HG03342 (cell line): ENCODE data around the gene EXOSC10.
"Not testable (repeated sequence)": the region's sequence is repeated elsewhere in the genome, so short reads cannot be mapped to it uniquely, and the experiment has no call there.

Experiments used
- ATAC-seq: cut with Tn5 transposase; IDR thresholded peaks from one replicate; pipeline ENCODE4 v1.9.1; 2021; ENCODE audit warnings: mild to moderate bottlenecking, moderate library complexity; ENCODE audit not compliant: unreplicated experiment

Gene EXOSC10

DNA sequence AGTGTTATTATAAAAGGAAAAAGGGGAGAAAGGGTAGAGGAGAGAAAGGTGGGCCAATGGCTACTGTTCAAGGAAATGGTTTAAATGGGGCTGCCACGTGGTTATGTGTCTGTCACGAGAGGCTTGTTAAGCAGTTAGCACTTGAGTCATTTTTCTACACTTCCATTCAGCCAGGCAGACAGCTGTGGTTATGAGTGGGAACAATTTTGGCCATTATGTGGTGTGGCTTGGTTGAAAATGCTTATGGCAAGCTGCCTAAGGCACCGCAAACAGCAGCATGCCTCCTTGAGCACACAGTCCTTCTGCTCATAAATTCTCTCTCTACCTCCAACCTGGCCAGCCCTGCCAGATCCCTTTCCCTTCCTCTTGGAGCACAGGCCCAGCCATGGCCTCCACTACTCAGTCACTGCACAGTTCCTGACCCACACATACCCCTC lies 36.7 kb downstream of the EXOSC10 start:
- no peak for ATAC-seq

- ATAC-seq, result no peak
These were observed 37.9 kb downstream of the EXOSC10 start for GRCh38 chr1:11061652-11062365.

DNA sequence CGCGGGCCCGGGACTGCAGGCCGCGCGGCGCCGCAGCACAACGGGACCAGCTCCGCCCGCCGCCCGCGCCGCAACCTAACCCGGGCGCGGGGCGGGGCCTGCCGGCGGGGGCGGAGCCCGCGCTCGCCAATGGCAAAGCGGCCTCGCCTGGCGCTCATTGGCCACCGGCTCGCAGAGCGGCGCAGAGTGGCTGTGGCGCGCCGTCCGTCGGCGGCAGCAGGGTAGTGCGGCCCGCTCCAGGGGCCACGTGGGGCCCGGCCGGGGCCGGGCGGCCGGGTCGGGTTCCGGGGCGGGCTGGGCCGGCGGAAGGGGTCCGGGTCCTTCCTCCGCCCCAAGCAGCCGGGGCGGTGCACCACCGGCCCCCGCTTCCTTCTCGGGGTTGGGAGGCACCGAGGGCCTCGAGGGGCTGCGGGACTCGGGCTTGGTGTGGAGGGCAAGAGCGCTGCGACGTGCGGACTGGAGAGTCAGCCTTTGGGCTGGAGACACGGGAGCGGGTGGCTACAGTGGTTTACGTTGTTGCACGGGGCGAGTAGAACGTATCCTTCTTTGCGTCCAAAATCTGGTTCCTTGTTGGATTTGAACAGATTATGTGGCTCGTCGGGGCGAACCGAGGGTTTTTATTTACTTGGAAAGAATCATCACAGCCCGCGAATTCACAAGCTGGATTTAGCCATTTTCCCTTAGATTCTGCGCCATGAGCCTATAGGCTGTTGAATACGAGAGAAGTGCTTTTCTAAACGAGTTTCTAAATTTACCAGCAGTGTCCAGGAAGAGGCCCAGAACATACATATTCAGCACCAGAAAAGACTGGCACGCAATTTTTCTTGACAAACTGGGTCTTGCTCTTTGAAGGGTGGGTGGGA lies 39.5 kb downstream of the EXOSC10 start, which contains the start of gene SRM:
Gene SRM, minus strand, starts transcription at position 51 of the 863 bp plus-strand sequence. CDS start 75 bp downstream, outside the sequence.
- peak; percentile 90 for ATAC-seq

GRCh38 chr1:11059155-11059967 lies 40.3 kb downstream of the EXOSC10 start:
- ATAC-seq, result peak; percentile 25

- no peak for ATAC-seq
These were observed 41.0 kb downstream of the EXOSC10 start for GRCh38 chr1:11058595-11059154.

GRCh38 chr1:11058026-11058425 lies 41.6 kb downstream of the EXOSC10 start:
- no peak for ATAC-seq

- no peak for ATAC-seq
These were observed 42.2 kb downstream of the EXOSC10 start for GRCh38 chr1:11057477-11057876.

- ATAC-seq, result no peak
These were observed 43.2 kb downstream of the EXOSC10 start for GRCh38 chr1:11056504-11056903.

GRCh38 chr1:11055676-11056075 lies 44.0 kb downstream of the EXOSC10 start:
- ATAC-seq, result no peak

- ATAC-seq, result no peak
These were observed 45.0 kb downstream of the EXOSC10 start for GRCh38 chr1:11054666-11055065.

- ATAC-seq, result no peak
These were observed 45.5 kb downstream of the EXOSC10 start for GRCh38 chr1:11054181-11054580.

DNA sequence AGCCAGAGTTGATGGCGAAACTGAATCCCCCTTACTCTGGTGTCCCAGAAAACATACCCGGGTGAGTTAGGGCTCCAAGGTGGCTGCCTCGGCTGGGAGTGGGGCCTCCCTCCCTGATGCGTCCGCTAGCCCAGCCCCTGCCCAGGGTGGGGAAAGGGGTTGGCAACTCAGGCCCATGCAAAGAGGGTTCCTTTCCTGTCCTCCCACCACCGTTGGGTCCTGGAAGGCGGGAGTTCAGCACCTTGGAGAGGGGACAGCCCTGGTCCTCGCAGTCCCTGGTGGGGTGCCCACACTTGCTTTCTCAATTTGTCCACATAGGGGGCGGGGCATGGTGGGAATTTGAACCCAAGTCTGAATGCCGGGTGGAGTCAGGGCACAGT lies 45.9 kb downstream of the EXOSC10 start:
- ATAC-seq, result no peak

DNA sequence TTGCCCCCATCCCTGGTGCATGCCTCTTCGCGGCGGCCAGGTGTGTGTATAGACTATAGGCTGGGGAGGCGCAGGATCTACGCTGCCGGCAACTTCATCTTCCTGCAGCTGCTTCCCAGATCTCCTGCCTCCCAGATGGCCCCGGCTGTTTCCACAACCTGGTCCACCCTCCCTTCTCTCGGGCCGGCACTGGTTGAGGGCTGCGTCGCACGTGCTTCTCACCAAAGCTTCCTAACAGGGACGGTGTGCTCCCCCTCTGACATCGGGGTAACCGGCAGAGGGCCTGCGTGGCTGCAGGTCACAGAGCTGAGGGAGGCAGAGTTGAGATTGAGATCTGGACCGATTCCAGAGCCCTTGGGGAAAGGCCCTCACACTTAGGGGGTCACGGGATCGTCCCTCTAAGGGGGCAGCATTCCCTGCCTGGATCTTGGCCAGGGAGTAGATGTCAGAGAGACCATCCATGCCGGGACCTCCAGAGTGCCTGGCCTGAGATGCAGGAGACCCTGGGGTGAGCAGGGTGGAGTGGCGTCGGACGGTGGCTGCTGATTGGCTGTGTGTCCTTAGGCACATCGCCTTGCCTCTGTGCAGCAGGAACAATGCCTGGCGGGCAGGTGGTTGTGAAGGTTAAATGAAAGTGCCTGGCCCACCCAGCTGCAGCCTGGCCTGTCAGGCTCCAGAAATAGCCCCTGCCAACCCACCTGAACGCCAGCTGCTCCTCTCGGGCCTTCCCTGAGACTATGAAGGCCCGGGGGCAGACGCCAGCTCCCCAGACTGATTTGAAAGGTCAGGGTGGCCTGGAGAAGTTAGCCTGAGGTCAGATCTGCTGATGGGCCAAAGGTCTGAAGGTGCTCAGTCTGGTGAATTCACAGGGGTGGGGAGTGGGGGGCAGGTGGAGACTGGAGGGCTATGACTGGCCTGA lies 46.6 kb downstream of the EXOSC10 start:
- ATAC-seq, result no peak

- no peak for ATAC-seq
These were observed 47.7 kb downstream of the EXOSC10 start for GRCh38 chr1:11051781-11052511.

- not testable (repeated sequence) for ATAC-seq
These were observed 48.5 kb downstream of the EXOSC10 start for GRCh38 chr1:11051121-11051520.

GRCh38 chr1:11046625-11047365 lies 52.9 kb downstream of the EXOSC10 start, which contains the start of gene MASP2:
MASP2 (minus strand) TSS chr1:11047239; CDS start chr1:11047207, 32 bp downstream.
- no peak for ATAC-seq

DNA sequence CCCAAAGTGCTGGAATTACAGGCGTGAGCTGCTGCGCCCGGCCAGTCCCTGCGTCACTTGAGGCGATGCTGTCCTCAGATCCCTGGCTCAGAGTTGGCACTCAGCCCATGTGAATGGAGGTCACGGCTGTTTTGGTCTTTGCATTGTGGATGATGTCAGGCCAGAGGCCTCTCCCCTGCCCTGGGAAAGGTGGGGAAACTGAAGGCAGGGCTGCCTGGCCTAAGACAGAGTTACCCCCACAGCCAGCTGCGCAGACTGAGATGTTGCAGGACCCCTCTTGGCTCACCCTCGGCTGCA lies 53.5 kb downstream of the EXOSC10 start:
- no peak for ATAC-seq

GRCh38 chr1:11045428-11046269 lies 54.0 kb downstream of the EXOSC10 start:
- no peak for ATAC-seq
